ENCODE results near the gene GNPTAB.

- TF ChIP-seq ATF3 (IDR thresholded peaks at IDR 0.05; ENCODE audit: insufficient read depth, low read depth, low read length) (no peak), EZH2 (IDR thresholded peaks at IDR 0.05; ENCODE audit: low read depth, low read length, severe bottlenecking) (no peak), CTCF (IDR thresholded peaks at IDR 0.05; ENCODE audit: control extremely low read depth in 1 of 3, insufficient read depth in 1 of 3, low read depth in 1 of 3, low read length in 3 of 3) (no peak), BRCA1 (IDR thresholded peaks at IDR 0.05; ENCODE audit: low read depth, low read length) (no peak), GABPA (IDR thresholded peaks at IDR 0.05; ENCODE audit: borderline replicate concordance, insufficient read depth, low read length) (no peak), TAF1 (IDR thresholded peaks at IDR 0.05; ENCODE audit: low read depth, low read length) (no peak), HDAC2 (IDR thresholded peaks at IDR 0.05; ENCODE audit: borderline replicate concordance in 1 of 2, low read depth in 2 of 2, low read length in 2 of 2) (no peak), POLR2A (IDR thresholded peaks at IDR 0.05; ENCODE audit: control extremely low read depth in 1 of 2, low read depth in 2 of 2, low read length in 2 of 2) (no peak), EP300 (IDR thresholded peaks at IDR 0.05; ENCODE audit: borderline replicate concordance in 1 of 2, low read depth in 2 of 2, low read length in 2 of 2) (no peak), MAX (IDR thresholded peaks at IDR 0.05) (no peak), NRF1 (IDR thresholded peaks at IDR 0.05; ENCODE audit: low read depth, low read length) (no peak), RFX5 (IDR thresholded peaks at IDR 0.05; ENCODE audit: borderline replicate concordance, low read depth, low read length) (no peak), EGR1 (IDR thresholded peaks at IDR 0.05; ENCODE audit: borderline replicate concordance, low read depth, low read length) (no peak), MAFK (IDR thresholded peaks at IDR 0.05; ENCODE audit: low read depth, low read length) (no peak)
Observed at GRCh38 chr12:101795786-101796185, 35.0 kb downstream of the GNPTAB start.
